DND-41 (cell line): ENCODE results near the gene DPP6.

Experiments used
- ATAC-seq: fragments of 200-7000 bp; cut with Tn5 transposase; 3 replicates; pipeline ENCODE4 v1.9.1; 2021; ENCODE audit warnings: low read depth; ENCODE audit not compliant: insufficient read depth
- DNase-seq: peaks from one replicate; pipeline ENCODE4 v3.0.0-alpha.2; 2020
- H2AFZ ChIP-seq: 2 replicates; pipeline ENCODE4 v1.6.0; 2012; ENCODE audit warnings: low read depth, low read length
- H3K27ac ChIP-seq: 2 replicates; pipeline ENCODE4 v1.5.1; 2012; ENCODE audit warnings: low read length, inconsistent platforms
- H3K27me3 ChIP-seq: fragments of 200-600 bp; sonication (generic); 2 replicates; pipeline ENCODE4 v1.6.0; 2012; ENCODE audit warnings: low read length, mild to moderate bottlenecking, inconsistent platforms; ENCODE audit not compliant: insufficient read depth, poor library complexity
- H3K36me3 ChIP-seq: 2 replicates; pipeline ENCODE4 v1.5.1; 2012; ENCODE audit warnings: low read length, inconsistent platforms; ENCODE audit not compliant: insufficient read depth
- H3K4me1 ChIP-seq: 2 replicates; pipeline ENCODE4 v1.5.1; 2012; ENCODE audit warnings: mild to moderate bottlenecking, low read length; ENCODE audit not compliant: insufficient read depth
- H3K4me2 ChIP-seq: 2 replicates; pipeline ENCODE4 v1.6.0; 2012; ENCODE audit warnings: mild to moderate bottlenecking, moderate library complexity, low read length, inconsistent platforms; ENCODE audit not compliant: insufficient read depth
- H3K4me3 ChIP-seq, 2 experiments: fragments of 200-600 bp in 1 of 2; shearing (Covaris generic) in 1 of 2; 2 replicates each; pipeline ENCODE4 v1.5.1; 2012 to 2016; ENCODE audit warnings: inconsistent platforms in 2 of 2, low read length in 2 of 2, mild to moderate bottlenecking in 2 of 2, low read depth in 1 of 2, moderate library complexity in 1 of 2
- H3K79me2 ChIP-seq: 2 replicates; pipeline ENCODE4 v1.6.0; 2012; ENCODE audit warnings: low read length, inconsistent platforms; ENCODE audit not compliant: insufficient read depth
- H3K9ac ChIP-seq: 2 replicates; pipeline ENCODE4 v1.6.0; 2012; ENCODE audit warnings: low read depth, mild to moderate bottlenecking, inconsistent platforms, low read length, moderate library complexity
- H3K9me3 ChIP-seq: 2 replicates; pipeline ENCODE4 v1.5.1; 2012; ENCODE audit warnings: low read length, moderate library complexity, mild to moderate bottlenecking, inconsistent platforms; ENCODE audit not compliant: insufficient read depth, severe bottlenecking
- H4K20me1 ChIP-seq: 2 replicates; pipeline ENCODE4 v1.6.0; 2012; ENCODE audit warnings: low read length; ENCODE audit not compliant: insufficient read depth
- EZH2 ChIP-seq: IDR thresholded peaks from 3 replicates; pipeline ENCODE4 v1.6.1; 2012; ENCODE audit warnings: borderline replicate concordance, low read depth, mild to moderate bottlenecking, moderate library complexity, low read length, inconsistent platforms; ENCODE audit not compliant: severe bottlenecking
- TF ChIP-seq, protein P1 (sequence below): IDR thresholded peaks from 2 replicates; pipeline ENCODE4 v1.5.1; 2012; ENCODE audit warnings: borderline replicate concordance, low read length, moderate library complexity, mild to moderate bottlenecking; ENCODE audit not compliant: poor library complexity, severe bottlenecking; ENCODE audit errors: extremely low read depth

The DPP6 gene

GRCh38 chr7:154388412-154388811 lies 336.2 kb downstream of the DPP6 start:
- no peaks in the 10 kb centered on the region for H3K4me1 ChIP-seq
- TF ChIP-seq, protein P1, sequence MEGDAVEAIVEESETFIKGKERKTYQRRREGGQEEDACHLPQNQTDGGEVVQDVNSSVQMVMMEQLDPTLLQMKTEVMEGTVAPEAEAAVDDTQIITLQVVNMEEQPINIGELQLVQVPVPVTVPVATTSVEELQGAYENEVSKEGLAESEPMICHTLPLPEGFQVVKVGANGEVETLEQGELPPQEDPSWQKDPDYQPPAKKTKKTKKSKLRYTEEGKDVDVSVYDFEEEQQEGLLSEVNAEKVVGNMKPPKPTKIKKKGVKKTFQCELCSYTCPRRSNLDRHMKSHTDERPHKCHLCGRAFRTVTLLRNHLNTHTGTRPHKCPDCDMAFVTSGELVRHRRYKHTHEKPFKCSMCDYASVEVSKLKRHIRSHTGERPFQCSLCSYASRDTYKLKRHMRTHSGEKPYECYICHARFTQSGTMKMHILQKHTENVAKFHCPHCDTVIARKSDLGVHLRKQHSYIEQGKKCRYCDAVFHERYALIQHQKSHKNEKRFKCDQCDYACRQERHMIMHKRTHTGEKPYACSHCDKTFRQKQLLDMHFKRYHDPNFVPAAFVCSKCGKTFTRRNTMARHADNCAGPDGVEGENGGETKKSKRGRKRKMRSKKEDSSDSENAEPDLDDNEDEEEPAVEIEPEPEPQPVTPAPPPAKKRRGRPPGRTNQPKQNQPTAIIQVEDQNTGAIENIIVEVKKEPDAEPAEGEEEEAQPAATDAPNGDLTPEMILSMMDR, result no peak
- TF ChIP-seq EZH2, result no peak
- no peaks in the 10 kb centered on the region for H3K36me3 ChIP-seq
- H3K9ac ChIP-seq, result no peak overlapping the region
- no peak overlapping the region for H3K4me3 ChIP-seq
- no peak overlapping the region for H3K4me2 ChIP-seq
- no peak for DNase-seq
- no peaks in the 10 kb centered on the region for H4K20me1 ChIP-seq
- H2AFZ ChIP-seq, result no peak overlapping the region
- no peaks in the 10 kb centered on the region for H3K79me2 ChIP-seq
- no peaks in the 10 kb centered on the region for H3K27me3 ChIP-seq
- no peak for ATAC-seq
- H3K27ac ChIP-seq, result no peak overlapping the region
- no peaks in the 10 kb centered on the region for H3K9me3 ChIP-seq

DNA sequence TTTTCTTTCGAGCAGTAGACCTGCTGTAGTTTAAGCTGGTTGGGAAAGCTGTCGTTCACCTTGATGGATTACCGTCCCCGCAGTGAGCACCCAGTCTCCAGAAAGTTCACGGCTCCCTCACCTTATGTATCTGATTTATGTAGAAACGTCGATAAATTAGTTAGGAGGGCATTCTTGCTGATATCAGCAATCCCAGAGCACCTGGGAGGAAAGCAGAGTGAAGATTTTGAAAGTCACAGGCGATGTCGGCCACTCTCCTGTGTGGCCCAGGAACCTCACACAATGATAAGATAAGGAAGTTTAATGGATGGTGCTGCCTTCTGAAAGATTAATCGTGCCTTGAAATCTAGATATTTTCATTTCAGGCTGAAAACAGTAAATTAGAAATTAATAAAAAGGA lies 336.8 kb downstream of the DPP6 start:
- Histone ChIP-seq H3K27ac (no peak overlapping the region), H3K9me3 (no peaks in the 10 kb centered on the region), H3K4me3 (no peak overlapping the region), H3K9ac (no peak overlapping the region), H3K4me1 (no peaks in the 10 kb centered on the region), H3K79me2 (no peaks in the 10 kb centered on the region), H3K4me2 (no peak overlapping the region), H3K36me3 (no peaks in the 10 kb centered on the region), H4K20me1 (no peaks in the 10 kb centered on the region), H3K27me3 (no peaks in the 10 kb centered on the region), H2AFZ (no peak overlapping the region)
- DNase-seq (no peak), ATAC-seq (no peak)
- TF ChIP-seq, protein P1, result no peak
- TF ChIP-seq EZH2, result no peak

DNA sequence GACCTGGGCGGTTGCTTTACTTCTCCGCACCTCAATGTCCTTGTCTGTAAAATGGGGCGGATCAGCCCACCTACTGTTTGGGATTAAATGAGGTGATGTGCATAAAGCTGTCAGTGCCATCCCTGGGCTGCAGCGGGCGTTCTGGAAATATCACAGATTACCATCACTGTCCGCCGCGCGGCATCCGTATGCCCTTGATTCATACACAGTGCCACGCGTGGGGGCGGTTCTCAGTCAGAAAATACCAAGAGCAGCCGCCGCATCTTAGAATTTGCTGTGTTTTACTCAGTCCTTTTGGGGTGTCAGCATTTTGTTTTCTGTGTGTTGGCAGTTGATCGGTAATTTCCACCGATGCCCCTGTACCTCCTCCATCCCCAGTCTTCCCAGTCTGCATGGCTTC lies 338.8 kb downstream of the DPP6 start:
- no peaks in the 10 kb centered on the region for H3K79me2 ChIP-seq
- no peak for ATAC-seq
- H2AFZ ChIP-seq, result no peak overlapping the region
- H3K4me1 ChIP-seq, result no peaks in the 10 kb centered on the region
- DNase-seq, result no peak
- H3K36me3 ChIP-seq, result no peaks in the 10 kb centered on the region
- no peak overlapping the region for H3K4me2 ChIP-seq
- H3K9me3 ChIP-seq, result no peaks in the 10 kb centered on the region
- H3K27ac ChIP-seq, result no peak overlapping the region
- H3K9ac ChIP-seq, result no peak overlapping the region
- H3K4me3 ChIP-seq, result no peak overlapping the region
- TF ChIP-seq EZH2, result no peak
- TF ChIP-seq, protein P1, result no peak
- no peaks in the 10 kb centered on the region for H4K20me1 ChIP-seq
- H3K27me3 ChIP-seq, result no peaks in the 10 kb centered on the region

DNA sequence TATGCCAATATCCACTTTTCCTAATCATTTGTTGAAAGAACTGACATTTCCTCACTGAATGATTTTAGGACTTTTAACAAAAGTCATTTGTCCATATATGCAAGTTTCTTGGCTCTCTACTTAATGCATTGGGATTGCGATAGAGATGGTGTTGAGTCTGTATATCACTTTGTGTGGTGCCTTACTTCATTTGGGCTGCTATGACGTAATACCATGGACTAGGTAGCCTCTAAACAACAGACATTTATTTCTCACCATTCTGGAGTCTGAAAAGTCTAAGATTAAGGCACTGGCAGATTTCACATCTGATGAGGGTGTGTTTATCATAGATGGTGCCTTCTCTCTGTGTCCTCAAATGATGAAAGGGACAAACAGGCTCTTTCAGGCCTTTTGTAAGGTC lies 342.6 kb downstream of the DPP6 start:
- H3K4me3 ChIP-seq, result no peak overlapping the region
- no peaks in the 10 kb centered on the region for H3K27me3 ChIP-seq
- H3K9me3 ChIP-seq, result no peaks in the 10 kb centered on the region
- TF ChIP-seq, protein P1, result no peak
- TF ChIP-seq EZH2, result no peak
- H3K9ac ChIP-seq, result no peak overlapping the region
- no peak overlapping the region for H2AFZ ChIP-seq
- no peak for ATAC-seq
- H3K36me3 ChIP-seq, result no peaks in the 10 kb centered on the region
- H4K20me1 ChIP-seq, result no peaks in the 10 kb centered on the region
- H3K79me2 ChIP-seq, result no peaks in the 10 kb centered on the region
- no peak overlapping the region for H3K27ac ChIP-seq
- H3K4me2 ChIP-seq, result no peak overlapping the region
- no peak for DNase-seq
- H3K4me1 ChIP-seq, result no peaks in the 10 kb centered on the region
